ENCODE results near the gene MRPL55. TPM values are rescaled to one million over a fixed set of nuclear protein-coding genes. Genes with fewer than 3 reads are reported as not detected.
A peak's percentile ranks its signal among the peaks of the same experiment; 100 is the strongest.

MRPL55 gene
- total RNA-seq, 1 donor: 32.5 TPM

GRCh38 chr1:228105996-228106799 is 2.9 kb downstream of the MRPL55 start:
- TF ChIP-seq, protein P1, sequence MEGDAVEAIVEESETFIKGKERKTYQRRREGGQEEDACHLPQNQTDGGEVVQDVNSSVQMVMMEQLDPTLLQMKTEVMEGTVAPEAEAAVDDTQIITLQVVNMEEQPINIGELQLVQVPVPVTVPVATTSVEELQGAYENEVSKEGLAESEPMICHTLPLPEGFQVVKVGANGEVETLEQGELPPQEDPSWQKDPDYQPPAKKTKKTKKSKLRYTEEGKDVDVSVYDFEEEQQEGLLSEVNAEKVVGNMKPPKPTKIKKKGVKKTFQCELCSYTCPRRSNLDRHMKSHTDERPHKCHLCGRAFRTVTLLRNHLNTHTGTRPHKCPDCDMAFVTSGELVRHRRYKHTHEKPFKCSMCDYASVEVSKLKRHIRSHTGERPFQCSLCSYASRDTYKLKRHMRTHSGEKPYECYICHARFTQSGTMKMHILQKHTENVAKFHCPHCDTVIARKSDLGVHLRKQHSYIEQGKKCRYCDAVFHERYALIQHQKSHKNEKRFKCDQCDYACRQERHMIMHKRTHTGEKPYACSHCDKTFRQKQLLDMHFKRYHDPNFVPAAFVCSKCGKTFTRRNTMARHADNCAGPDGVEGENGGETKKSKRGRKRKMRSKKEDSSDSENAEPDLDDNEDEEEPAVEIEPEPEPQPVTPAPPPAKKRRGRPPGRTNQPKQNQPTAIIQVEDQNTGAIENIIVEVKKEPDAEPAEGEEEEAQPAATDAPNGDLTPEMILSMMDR (IDR thresholded peaks at IDR 0.05; ENCODE audit: insufficient read depth, low read length): no peak
- DNase-seq (ENCODE audit: low read depth): no peak
- no peak overlapping the region for H3K4me3 ChIP-seq (ENCODE audit: low read depth, low read length)

GRCh38 chr1:228105270-228105995 is 3.7 kb downstream of the MRPL55 start:
- no peak for DNase-seq (ENCODE audit: low read depth)
- TF ChIP-seq, protein P1 (IDR thresholded peaks at IDR 0.05; ENCODE audit: insufficient read depth, low read length): no peak

GRCh38 chr1:228104526-228105269 is 4.4 kb downstream of the MRPL55 start:
- TF ChIP-seq, protein P1 (IDR thresholded peaks at IDR 0.05; ENCODE audit: insufficient read depth, low read length): no peak
- no peak for DNase-seq (ENCODE audit: low read depth)
- H3K4me3 ChIP-seq (ENCODE audit: low read depth, low read length): no peak overlapping the region

More at GRCh38 chr1:228105270-228105995, 3.7 kb downstream of the MRPL55 start:
- no peak overlapping the region for H3K4me3 ChIP-seq (ENCODE audit: low read depth, low read length)

DNA sequence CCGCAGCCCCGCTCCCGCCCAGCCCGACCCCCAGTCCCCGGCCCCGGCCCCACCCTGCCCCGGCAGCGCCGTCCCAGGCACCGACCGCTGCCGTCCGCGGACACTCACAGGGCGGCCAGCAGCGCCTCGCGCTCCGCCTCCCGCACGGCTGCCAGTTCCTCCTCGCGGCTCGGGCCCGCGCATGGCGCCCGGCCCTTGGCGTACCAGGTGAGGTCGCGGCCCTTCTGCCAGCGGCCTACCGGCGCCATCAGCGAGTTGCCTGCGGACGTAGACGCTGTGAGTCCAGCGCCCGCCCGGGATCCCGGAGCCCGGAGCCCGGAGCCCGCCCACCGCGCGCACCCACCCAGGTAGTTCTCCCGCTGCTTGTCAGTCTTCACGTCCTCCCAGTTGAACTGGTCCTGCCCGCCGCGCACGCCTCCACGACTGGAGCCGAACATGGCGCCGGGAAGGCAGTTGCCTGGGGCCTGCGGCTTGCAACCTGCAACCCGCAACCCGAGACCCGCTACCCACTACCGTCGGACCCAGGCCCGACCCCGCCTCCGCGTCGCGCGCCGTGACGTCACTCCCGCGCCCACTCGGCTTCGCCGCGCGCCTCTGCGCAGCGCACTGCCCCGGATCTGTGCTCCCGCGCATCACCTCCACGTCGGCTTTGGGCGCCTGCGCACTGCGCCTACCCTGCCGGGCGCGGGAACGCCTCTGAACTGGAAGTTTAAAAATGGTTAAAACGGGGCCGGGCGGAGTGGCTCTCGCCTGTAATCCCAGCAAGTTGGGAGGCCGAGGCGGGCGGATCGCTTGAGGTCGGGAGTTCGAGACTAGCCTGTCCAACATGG is 6.1 kb downstream of the MRPL55 start, which contains the start of gene C1orf35:
TSS of gene C1orf35 (minus strand) at position 535 of the 830 bp plus-strand sequence. CDS start at position 437, 98 bp downstream.
- TF ChIP-seq, protein P1 (IDR thresholded peaks at IDR 0.05; ENCODE audit: insufficient read depth, low read length): no peak
- DNase-seq (ENCODE audit: low read depth): peak; percentile 88
- peak within 1 kb of the TSS; percentile 91 for H3K4me3 ChIP-seq (ENCODE audit: low read depth, low read length)

DNA sequence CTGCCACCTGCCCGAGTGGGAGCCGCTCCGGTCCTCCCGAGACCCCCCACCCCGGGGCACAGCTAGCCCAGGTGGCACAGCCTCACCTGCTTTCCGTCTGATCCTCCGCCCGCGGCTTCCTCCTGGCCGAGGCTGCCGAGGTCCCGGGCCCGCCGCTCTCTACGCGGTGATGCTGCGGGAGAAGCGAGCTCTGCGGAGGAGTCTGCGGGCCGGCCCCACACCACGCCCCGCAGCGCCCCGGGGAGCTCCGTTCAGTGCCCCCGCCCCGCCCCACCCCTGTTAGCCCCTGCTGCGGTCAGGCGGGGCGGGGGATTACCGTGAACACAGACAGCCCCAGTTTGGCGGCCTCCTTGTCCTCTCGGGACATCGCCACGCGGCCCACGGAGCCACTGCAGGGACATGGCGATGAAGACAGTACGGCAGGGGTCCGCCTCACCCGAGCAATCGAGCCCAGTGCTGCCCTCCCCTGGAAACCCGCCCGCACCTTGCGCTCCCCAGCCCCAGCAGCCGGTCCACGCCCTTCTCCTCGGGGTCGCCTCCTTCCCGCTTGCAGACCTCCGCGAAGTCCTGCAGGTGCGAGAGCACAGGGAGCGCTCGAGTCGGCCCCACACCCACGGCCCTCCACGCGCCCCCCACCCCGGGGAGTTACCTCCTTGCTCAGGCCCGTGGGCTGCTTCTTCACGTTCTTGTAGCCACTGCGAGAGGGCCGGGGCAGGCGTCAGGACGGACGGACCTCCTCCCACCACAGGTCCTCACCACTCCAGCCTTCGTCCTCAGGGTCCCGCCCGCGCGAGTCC is 6.9 kb downstream of the MRPL55 start:
- H3K4me3 ChIP-seq (ENCODE audit: low read depth, low read length): peak overlapping the region; percentile 91
- DNase-seq (ENCODE audit: low read depth): no peak
- TF ChIP-seq, protein P1 (IDR thresholded peaks at IDR 0.05; ENCODE audit: insufficient read depth, low read length): peak; percentile 24

Data from fibroblast of the aortic adventitia (primary cell).